ENCODE data around the gene KCNG2.

DNA sequence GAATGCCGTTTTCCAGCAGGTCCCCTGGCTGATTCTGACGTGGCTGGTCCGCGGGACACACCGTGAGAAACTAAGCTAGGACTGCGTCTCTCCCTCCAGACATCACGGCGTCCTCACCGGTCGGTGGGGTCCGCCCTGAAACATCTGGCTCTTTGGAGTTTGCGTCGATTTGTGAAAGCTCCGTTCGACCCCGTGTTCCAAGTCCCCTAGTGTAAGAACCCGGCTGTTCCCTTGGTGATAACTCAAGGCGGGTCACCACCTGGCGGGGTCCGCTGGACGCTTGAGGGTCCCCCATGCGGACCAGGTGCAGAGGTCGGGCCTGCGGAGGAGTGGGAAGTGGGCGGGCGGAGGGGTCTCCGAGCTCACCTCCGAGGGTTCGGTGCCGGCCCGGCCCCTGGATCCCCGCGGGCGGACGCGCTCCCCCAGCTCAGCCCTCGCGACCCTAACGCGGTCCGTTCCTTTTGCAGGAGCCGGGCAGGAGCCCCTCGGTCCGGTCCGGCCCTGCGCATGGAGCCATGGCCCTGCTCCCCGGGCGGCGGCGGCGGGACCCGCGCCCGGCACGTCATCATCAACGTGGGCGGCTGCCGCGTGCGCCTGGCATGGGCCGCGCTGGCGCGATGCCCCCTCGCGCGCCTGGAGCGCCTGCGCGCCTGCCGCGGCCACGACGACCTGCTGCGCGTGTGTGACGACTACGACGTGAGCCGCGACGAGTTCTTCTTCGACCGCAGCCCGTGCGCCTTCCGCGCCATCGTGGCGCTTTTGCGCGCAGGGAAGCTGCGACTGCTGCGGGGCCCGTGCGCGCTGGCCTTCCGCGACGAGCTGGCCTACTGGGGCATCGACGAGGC is 65.6 kb downstream of the KCNG2 start:
- TF ChIP-seq, protein P1, sequence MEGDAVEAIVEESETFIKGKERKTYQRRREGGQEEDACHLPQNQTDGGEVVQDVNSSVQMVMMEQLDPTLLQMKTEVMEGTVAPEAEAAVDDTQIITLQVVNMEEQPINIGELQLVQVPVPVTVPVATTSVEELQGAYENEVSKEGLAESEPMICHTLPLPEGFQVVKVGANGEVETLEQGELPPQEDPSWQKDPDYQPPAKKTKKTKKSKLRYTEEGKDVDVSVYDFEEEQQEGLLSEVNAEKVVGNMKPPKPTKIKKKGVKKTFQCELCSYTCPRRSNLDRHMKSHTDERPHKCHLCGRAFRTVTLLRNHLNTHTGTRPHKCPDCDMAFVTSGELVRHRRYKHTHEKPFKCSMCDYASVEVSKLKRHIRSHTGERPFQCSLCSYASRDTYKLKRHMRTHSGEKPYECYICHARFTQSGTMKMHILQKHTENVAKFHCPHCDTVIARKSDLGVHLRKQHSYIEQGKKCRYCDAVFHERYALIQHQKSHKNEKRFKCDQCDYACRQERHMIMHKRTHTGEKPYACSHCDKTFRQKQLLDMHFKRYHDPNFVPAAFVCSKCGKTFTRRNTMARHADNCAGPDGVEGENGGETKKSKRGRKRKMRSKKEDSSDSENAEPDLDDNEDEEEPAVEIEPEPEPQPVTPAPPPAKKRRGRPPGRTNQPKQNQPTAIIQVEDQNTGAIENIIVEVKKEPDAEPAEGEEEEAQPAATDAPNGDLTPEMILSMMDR (IDR thresholded peaks at IDR 0.05): no peak
- TF ChIP-seq POLR2A (IDR thresholded peaks at IDR 0.05): no peak
- no peak for TF ChIP-seq POLR2AphosphoS5 (IDR thresholded peaks at IDR 0.05)

All from gastroesophageal sphincter (tissue), 3 donors.